ENCODE results near the gene DDX41.
"Not testable (repeated sequence)": the region's sequence is repeated elsewhere in the genome, so short reads cannot be mapped to it uniquely, and the experiment has no call there.

- TF ChIP-seq CTCF, POLR2A (IDR thresholded peaks at IDR 0.05): not testable (repeated sequence)
These were observed 17.7 kb upstream of the DDX41 start for GRCh38 chr5:177534433-177534832.

Data from testis (tissue), 2 donors.